Measurements from ENCODE around the gene EVX2. TPM values are rescaled to one million over a fixed set of nuclear protein-coding genes. Genes with fewer than 3 reads are reported as not detected.

EVX2 gene
- total RNA-seq, 1 donor from 2014 or later = not detected

DNA sequence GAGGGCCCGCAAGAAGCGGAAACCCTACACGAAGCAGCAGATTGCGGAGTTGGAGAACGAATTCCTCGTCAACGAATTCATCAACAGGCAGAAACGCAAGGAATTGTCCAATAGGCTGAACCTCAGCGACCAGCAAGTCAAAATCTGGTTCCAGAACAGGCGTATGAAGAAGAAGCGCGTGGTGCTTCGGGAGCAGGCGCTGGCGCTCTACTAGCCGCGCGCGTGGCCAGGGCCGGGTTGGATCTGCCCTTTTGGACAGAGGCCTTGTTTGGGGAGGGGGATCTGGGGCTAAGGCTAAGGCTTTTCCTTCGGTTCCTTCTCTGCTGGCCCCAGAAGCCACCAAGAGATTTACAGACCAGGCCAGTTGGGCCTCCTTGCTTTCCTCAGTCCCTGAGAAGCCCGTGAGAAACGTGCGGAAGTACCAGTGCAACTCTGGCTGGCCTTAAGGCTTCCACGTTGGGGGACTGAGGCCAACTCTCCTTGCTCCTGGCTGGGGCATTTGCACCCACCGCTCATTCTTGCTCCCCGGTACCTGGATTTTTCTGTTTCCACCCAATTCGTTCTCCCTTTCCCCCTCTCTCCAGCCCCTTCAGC is 16.9 kb upstream of the EVX2 start:
- Histone ChIP-seq H3K27me3 (ENCODE audit: low read depth) (peaks cover 100% of the 10 kb centered on the region), H3K4me1 (peaks cover 51% of the 10 kb centered on the region), H3K4me3 (no peak overlapping the region), H3K27ac (replicated peaks) (no peak overlapping the region), H3K9me3 (replicated peaks) (no peaks in the 10 kb centered on the region), H3K36me3 (no peaks in the 10 kb centered on the region)
- TF ChIP-seq, protein P1, sequence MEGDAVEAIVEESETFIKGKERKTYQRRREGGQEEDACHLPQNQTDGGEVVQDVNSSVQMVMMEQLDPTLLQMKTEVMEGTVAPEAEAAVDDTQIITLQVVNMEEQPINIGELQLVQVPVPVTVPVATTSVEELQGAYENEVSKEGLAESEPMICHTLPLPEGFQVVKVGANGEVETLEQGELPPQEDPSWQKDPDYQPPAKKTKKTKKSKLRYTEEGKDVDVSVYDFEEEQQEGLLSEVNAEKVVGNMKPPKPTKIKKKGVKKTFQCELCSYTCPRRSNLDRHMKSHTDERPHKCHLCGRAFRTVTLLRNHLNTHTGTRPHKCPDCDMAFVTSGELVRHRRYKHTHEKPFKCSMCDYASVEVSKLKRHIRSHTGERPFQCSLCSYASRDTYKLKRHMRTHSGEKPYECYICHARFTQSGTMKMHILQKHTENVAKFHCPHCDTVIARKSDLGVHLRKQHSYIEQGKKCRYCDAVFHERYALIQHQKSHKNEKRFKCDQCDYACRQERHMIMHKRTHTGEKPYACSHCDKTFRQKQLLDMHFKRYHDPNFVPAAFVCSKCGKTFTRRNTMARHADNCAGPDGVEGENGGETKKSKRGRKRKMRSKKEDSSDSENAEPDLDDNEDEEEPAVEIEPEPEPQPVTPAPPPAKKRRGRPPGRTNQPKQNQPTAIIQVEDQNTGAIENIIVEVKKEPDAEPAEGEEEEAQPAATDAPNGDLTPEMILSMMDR (IDR thresholded peaks at IDR 0.05; ENCODE audit: borderline replicate concordance) = no peak
- intact Hi-C loops (cut with micrococcal nuclease) = no loop called here
- no peak for DNase-seq

GRCh38 chr2:176099728-176100546 is 16.2 kb upstream of the EVX2 start, which contains the start of gene HOXD12:
Gene HOXD12, plus strand, starts transcription at chr2:176099795. Its CDS starts 7 bp downstream, at chr2:176099802.
- intact Hi-C loops (cut with micrococcal nuclease) = no loop called here
- Histone ChIP-seq H3K36me3 (no peaks in the 10 kb centered on the region), H3K27ac (replicated peaks) (no peak within 1 kb of the TSS), H3K27me3 (ENCODE audit: low read depth) (peaks cover 100% of the 10 kb centered on the region), H3K4me1 (peaks cover 49% of the 10 kb centered on the region), H3K4me3 (no peak within 1 kb of the TSS), H3K9me3 (replicated peaks) (no peaks in the 10 kb centered on the region)
- TF ChIP-seq, protein P1 (IDR thresholded peaks at IDR 0.05; ENCODE audit: borderline replicate concordance) = no peak
- no peak for DNase-seq

GRCh38 chr2:176099159-176099727 is 15.5 kb upstream of the EVX2 start:
- TF ChIP-seq, protein P1 (IDR thresholded peaks at IDR 0.05; ENCODE audit: borderline replicate concordance) = no peak
- no peak for DNase-seq

DNA sequence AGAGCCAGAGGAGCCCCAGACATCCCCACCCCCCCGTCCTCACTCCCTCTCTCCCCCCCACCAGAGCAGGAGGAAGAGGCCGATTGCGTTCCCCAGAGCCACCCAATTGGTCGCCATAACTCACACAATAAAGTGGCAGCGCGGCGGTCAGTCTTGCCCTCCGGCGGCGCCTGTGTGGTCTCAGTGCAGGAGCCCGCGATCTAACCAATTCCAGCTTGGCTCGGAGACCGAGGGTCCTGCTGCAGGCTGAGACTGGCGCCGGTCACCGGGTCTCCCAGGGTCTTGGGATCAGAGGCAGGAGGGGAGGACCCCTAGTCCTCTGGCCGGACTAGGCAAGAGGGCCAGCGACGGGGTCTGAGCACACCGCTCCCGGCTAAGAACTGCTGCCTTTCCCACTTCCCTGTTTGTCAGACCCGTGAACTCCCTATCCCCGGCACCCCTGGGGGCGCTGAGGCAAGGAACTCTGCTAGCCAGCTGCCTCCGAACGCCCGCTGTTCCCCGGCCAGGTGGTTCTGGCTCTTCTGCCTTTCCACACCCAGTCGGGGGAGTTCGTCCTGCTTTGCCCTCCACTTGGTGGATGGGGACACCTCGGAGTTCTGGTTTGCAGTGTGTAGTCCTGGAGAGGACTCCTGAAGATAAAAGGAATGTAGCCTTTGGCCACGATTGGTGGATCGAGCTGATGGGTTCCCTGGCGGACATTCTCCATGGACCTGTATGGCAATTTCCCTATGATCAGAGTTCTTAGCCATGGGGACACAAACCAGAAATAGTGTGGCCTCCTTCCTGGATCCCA is 14.8 kb upstream of the EVX2 start:
- Histone ChIP-seq H3K36me3 (no peaks in the 10 kb centered on the region), H3K27me3 (ENCODE audit: low read depth) (peaks cover 100% of the 10 kb centered on the region), H3K9me3 (replicated peaks) (no peaks in the 10 kb centered on the region), H3K4me1 (peaks cover 37% of the 10 kb centered on the region), H3K4me3 (no peak overlapping the region), H3K27ac (replicated peaks) (no peak overlapping the region)
- TF ChIP-seq, protein P1 (IDR thresholded peaks at IDR 0.05; ENCODE audit: borderline replicate concordance) = no peak
- intact Hi-C loops (cut with micrococcal nuclease) = no loop called here
- DNase-seq = no peak

More at GRCh38 chr2:176099159-176099727, 15.5 kb upstream of the EVX2 start:
- Histone ChIP-seq H3K4me1 (peaks cover 42% of the 10 kb centered on the region), H3K27ac (replicated peaks) (no peak overlapping the region), H3K27me3 (ENCODE audit: low read depth) (peaks cover 100% of the 10 kb centered on the region), H3K36me3 (no peaks in the 10 kb centered on the region), H3K4me3 (no peak overlapping the region), H3K9me3 (replicated peaks) (no peaks in the 10 kb centered on the region)
- intact Hi-C loops (cut with micrococcal nuclease) = no loop called here

DNA sequence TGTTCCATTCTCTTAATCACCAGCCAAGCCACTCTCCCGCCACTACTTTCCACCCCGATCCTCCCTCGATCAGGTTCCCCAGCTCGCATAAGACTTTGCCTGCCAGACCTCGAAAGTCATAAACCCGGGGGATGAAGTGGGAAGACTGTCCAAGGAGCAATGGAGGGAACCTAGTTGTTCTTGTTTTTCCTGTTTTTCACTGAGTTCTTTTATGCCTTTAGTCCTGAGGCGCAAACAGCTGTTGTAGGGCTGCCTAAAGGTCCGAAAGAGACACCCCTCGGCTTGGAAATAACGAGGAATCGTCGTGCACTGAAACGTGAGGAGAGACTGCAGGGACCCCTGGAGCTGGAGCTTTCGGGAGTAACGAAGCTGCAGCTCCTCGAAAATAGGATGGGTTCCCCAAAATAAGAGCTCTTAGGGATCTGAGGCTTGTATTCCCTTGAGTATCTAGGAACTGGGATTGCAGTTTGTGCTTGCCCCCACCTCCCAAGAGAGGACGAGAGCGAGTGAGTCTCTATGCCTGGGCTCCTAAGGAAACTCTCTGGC is 14.1 kb upstream of the EVX2 start:
- intact Hi-C loops (cut with micrococcal nuclease) = no loop called here
- Histone ChIP-seq H3K27me3 (ENCODE audit: low read depth) (peaks cover 100% of the 10 kb centered on the region), H3K27ac (replicated peaks) (no peak overlapping the region), H3K4me3 (peak overlapping the region; percentile 64), H3K9me3 (replicated peaks) (no peaks in the 10 kb centered on the region), H3K4me1 (peaks cover 44% of the 10 kb centered on the region), H3K36me3 (no peaks in the 10 kb centered on the region)
- DNase-seq = no peak
- TF ChIP-seq, protein P1 (IDR thresholded peaks at IDR 0.05; ENCODE audit: borderline replicate concordance) = peak; percentile 16

Measured in left ventricle myocardium inferior (tissue), 1 donor.